ENCODE measurements around the gene SCRN1.

Gene SCRN1

GRCh38 chr7:29915481-29916215, 74.0 kb downstream of the SCRN1 start:
- H3K4me3 ChIP-seq (ENCODE audit: low read depth, low read length), result no peak overlapping the region
- TF ChIP-seq CTCF (IDR thresholded peaks at IDR 0.05; ENCODE audit: low read depth, low read length, missing control alignments), result no peak
- no peak for DNase-seq (ENCODE audit: low read depth)

GRCh38 chr7:29914180-29914579, 75.4 kb downstream of the SCRN1 start:
- H3K4me3 ChIP-seq (ENCODE audit: low read depth, low read length), result no peak overlapping the region
- TF ChIP-seq CTCF (IDR thresholded peaks at IDR 0.05; ENCODE audit: low read depth, low read length, missing control alignments), result no peak
- no peak for DNase-seq (ENCODE audit: low read depth)

- DNase-seq (ENCODE audit: low read depth), result no peak
- no peak for TF ChIP-seq CTCF (IDR thresholded peaks at IDR 0.05; ENCODE audit: low read depth, low read length, missing control alignments)
- H3K4me3 ChIP-seq (ENCODE audit: low read depth, low read length), result no peak overlapping the region
These were observed 83.2 kb downstream of the SCRN1 start for GRCh38 chr7:29906200-29907022.

- DNase-seq (ENCODE audit: low read depth), result no peak
- H3K4me3 ChIP-seq (ENCODE audit: low read depth, low read length), result no peak overlapping the region
- no peak for TF ChIP-seq CTCF (IDR thresholded peaks at IDR 0.05; ENCODE audit: low read depth, low read length, missing control alignments)
These were observed 88.9 kb downstream of the SCRN1 start for GRCh38 chr7:29900745-29901144.

GRCh38 chr7:29898301-29898700, 91.3 kb downstream of the SCRN1 start:
- no peak for TF ChIP-seq CTCF (IDR thresholded peaks at IDR 0.05; ENCODE audit: low read depth, low read length, missing control alignments)
- H3K4me3 ChIP-seq (ENCODE audit: low read depth, low read length), result no peak overlapping the region
- no peak for DNase-seq (ENCODE audit: low read depth)

GRCh38 chr7:29896685-29897411, 92.8 kb downstream of the SCRN1 start:
- TF ChIP-seq CTCF (IDR thresholded peaks at IDR 0.05; ENCODE audit: low read depth, low read length, missing control alignments), result no peak
- H3K4me3 ChIP-seq (ENCODE audit: low read depth, low read length), result no peak overlapping the region
- no peak for DNase-seq (ENCODE audit: low read depth)

Data from GM12864 (cell line).